GM06990 (cell line): ENCODE results near the gene RHOXF2.
A peak's percentile ranks its signal among the peaks of the same experiment; 100 is the strongest.

Experiments
- DNase-seq: peaks from one replicate; pipeline ENCODE4 v3.0.0-alpha.2; 2011; ENCODE audit not compliant: insufficient read length; ENCODE audit errors: extremely low read depth
- H3K27me3 ChIP-seq: replicated peaks from 2 replicates; pipeline ENCODE4 v1.6.0; 2011; ENCODE audit warnings: low read length; ENCODE audit not compliant: control insufficient read depth, insufficient read depth
- H3K36me3 ChIP-seq: 2 replicates; pipeline ENCODE4 v1.5.1; 2011; ENCODE audit warnings: low read length; ENCODE audit not compliant: control insufficient read depth, insufficient read depth
- H3K4me3 ChIP-seq: replicated peaks from 2 replicates; pipeline ENCODE4 v1.5.1; 2011; ENCODE audit warnings: low read depth, mild to moderate bottlenecking, control low read depth, low read length
- CTCF ChIP-seq: IDR thresholded peaks from 2 replicates; pipeline ENCODE4 v1.5.1; 2011; ENCODE audit warnings: low read length, control low read depth, mild to moderate bottlenecking, inconsistent platforms; ENCODE audit not compliant: insufficient read depth, poor library complexity, severe bottlenecking

RHOXF2 gene

GRCh38 chrX:120136128-120136527 is 22.3 kb upstream of the RHOXF2 start:
- H3K36me3 ChIP-seq, result no peaks in the 10 kb centered on the region
- no peak overlapping the region for H3K4me3 ChIP-seq
- TF ChIP-seq CTCF, result no peak
- no peak for DNase-seq
- no peaks in the 10 kb centered on the region for H3K27me3 ChIP-seq

GRCh38 chrX:120136840-120137239 is 21.6 kb upstream of the RHOXF2 start:
- DNase-seq, result no peak
- no peak for TF ChIP-seq CTCF
- H3K27me3 ChIP-seq, result no peaks in the 10 kb centered on the region
- H3K4me3 ChIP-seq, result no peak overlapping the region
- no peaks in the 10 kb centered on the region for H3K36me3 ChIP-seq

- peak; percentile 3 for TF ChIP-seq CTCF
- no peak for DNase-seq
- Histone ChIP-seq H3K4me3 (no peak overlapping the region), H3K27me3 (no peaks in the 10 kb centered on the region), H3K36me3 (no peaks in the 10 kb centered on the region)
Observed at GRCh38 chrX:120137439-120137838, 21.0 kb upstream of the RHOXF2 start.

GRCh38 chrX:120140293-120140981 is 18.0 kb upstream of the RHOXF2 start:
- no peaks in the 10 kb centered on the region for H3K27me3 ChIP-seq
- no peak for TF ChIP-seq CTCF
- no peak overlapping the region for H3K4me3 ChIP-seq
- no peak for DNase-seq
- H3K36me3 ChIP-seq, result no peaks in the 10 kb centered on the region

GRCh38 chrX:120144178-120144844 is 14.1 kb upstream of the RHOXF2 start:
- no peak for DNase-seq
- no peaks in the 10 kb centered on the region for H3K36me3 ChIP-seq
- H3K4me3 ChIP-seq, result no peak overlapping the region
- TF ChIP-seq CTCF, result no peak
- H3K27me3 ChIP-seq, result no peaks in the 10 kb centered on the region
